GM18861 (cell line): ENCODE measurements around the gene EXOC6B.

Source experiments
- ATAC-seq: cut with Tn5 transposase; IDR thresholded peaks from one replicate; pipeline ENCODE4 v1.9.1; 2021; ENCODE audit not compliant: unreplicated experiment

EXOC6B gene

DNA sequence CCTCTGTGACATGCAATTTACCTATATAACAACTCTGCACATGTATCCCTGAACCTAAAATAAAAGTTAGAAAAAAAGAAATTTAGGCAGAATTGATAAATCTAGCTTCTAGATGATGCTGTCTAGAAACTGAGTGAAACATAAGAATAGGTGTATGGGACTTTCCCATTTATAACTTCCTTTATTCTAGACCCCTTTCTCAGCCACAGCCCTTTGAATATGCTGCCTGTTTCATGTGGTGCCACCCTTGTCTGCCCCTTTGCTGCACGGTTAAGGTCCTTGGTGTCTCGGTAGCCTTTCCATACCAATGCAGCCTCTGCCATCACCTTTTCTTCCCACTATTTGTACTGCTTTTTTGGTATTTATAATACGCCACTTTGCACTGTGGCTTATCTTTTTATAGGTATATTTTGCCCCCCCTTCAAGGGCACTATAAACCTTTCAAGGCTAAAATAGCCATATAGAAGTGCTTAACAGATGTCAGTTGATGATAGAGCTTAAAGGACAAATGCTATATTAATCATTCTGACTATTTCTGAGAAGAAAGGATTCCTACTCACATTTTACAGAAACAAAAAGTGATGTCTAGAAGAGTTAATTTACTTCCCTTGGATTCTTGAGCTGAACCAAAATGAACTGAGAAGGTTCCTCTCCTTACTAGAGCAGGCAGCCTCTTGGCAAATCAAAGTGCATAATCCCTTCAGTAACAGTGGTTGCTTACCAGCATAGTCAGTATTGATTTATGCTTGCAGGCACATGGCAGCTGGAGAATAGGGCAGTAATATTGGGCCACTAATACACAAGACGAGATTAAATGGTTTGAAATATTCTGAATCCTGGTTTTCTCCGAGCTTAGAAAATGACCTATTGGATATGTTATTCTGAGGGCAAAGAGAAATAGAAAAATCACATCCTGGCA is 590.1 kb downstream of the EXOC6B start:
- no peak for ATAC-seq

DNA sequence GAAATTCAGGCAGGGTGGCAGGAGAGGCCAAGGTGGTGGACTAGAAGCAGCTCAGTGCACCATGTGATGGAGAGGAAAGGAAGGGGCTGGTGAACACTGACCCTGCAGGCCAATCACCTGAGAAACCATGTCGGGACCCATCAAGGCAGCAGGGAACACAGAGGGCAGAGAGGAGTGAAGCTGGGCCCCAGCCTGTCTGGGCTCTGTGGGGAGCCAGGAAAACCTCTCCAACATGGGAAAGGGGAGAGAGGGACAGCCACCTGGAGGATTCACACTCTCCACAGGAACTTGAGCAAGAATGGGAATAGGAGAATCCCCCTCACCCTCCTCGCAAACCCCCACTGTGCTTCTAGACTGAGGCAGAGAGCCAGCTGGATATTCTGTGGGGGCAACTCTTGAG is 592.6 kb downstream of the EXOC6B start:
- ATAC-seq: no peak

DNA sequence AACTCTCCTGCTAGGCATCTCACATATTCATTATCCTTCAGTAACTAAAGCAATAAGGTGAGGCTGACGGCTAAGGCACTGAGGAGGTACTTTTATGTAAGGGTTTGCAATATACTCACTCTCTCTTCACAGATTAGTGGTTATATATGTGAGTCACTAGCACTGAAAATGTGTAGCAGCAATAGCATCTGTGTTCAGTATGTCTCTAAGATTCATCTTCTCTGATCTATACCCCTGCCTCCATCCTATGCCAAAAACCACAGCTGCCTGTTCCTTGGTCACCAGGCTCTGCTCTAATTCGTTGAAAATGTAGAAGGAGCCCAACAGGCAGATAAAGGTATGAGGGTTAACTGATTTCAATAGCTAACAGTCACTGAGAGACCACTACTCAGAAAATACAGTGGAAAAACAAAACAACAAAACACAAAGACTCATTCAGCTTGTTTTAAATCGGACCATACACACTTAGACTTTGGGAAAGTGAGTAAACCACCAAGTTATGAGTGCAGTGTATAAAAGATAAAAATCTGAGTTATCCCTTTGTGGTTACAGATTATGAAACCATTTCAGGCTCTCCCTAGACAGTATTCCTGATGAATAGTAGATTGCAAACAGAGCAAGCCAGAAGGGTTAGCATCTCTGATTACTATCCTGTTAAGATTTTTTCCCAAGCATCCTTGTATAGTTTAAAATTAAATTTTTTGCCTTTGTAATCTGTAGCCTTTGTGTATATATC is 602.8 kb downstream of the EXOC6B start:
- no peak for ATAC-seq

DNA sequence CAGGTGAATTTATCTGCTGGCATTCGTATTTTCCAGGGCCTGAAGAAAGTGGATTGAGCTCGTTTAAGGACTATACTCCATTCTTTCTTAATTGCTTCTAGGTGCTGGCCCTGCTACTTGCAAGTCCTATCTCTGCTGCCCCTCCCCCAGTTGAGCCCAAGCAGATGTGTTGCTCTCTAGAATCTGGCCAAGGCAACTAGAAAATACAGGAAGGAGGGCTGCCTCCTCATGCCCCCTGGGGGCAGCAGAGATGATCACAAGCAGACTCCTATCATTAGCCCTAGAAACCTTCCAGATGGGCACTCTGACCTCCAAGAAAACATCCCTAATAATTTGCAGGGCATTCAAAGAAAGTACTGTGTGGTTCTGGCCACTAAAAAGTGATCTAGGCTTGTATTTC is 605.7 kb downstream of the EXOC6B start:
- no peak for ATAC-seq

DNA sequence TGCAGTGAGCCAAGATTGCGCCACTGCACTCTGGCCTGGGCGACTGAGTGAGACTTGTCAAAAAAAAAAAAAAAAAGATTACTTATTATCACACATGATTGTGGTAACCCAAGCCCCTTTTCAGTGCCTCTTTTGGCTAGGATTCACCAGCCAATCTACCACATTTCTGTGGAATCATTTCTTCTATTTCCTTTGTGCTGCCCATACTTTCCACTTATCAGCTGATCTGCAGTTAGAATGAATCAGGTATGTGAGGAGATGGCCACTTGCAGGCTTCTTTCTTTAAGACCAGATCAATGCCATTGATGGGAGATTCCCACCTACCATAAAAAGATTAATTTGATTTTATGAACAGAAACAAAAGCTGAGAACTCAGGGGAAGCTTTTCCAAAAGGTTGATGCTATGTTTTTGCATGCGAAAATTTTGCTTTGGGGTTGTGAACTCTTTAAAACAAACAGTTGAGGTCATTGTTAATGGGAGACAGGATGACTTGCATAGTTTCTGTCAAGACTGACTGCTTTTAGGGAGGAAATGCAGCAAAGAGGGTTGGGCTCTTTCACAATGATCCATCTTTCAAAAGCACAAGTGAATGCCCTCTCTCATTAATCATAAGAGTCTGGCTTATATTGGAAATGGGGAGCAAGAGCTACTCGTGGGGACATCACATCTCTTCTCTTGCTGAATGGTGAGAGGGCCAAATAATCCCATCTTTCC is 611.2 kb downstream of the EXOC6B start:
- no peak for ATAC-seq

DNA sequence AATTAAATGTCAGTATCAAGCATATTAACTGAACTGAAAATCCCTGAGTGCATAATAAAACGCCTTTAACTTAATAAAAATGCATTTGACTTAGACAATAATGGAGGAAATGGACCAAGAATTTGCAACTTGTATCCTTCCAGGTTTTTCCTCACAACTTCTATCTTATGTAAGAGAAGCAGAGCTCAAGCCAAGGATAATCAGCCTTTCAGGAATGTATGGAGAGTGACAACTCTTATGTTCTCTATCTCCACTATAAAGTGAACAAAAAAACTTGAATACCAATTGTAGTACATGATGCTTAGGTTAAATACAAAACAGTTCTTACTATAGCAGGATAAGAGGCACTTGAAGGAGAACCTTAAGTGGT is 613.4 kb downstream of the EXOC6B start:
- ATAC-seq: no peak

DNA sequence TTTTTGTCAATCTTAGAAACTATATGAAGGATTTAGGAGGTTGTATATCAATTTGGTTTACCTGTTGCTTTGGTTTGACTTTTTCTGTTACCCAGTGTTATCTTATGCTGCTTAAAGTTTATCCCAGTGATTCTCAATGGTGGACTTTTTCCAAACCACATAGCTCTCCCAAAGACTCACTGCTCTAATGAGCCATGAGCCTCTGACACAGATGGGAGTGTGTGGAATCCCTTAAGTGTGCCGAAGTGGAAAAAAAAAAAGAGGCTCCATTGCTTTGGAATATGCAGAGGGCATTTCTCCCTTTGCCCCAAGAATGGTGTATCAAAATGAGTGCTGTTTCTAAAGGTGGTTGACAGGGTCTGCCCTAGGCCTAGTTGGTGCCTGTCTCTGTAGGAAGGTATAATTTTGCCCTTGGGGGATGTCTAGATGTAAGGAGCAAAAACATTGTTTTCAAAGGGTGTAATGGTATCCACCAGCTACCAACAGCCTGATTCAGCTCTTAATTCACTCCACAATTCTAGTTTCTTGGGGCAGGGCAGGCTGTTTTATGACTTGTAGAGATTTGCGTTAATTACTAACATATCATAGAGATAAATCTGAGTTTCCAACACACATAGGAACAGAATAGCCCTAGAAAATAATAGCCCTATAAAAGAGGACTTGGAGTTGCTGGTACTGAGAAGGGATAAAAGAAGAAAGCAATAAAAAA is 613.9 kb downstream of the EXOC6B start:
- no peak for ATAC-seq

DNA sequence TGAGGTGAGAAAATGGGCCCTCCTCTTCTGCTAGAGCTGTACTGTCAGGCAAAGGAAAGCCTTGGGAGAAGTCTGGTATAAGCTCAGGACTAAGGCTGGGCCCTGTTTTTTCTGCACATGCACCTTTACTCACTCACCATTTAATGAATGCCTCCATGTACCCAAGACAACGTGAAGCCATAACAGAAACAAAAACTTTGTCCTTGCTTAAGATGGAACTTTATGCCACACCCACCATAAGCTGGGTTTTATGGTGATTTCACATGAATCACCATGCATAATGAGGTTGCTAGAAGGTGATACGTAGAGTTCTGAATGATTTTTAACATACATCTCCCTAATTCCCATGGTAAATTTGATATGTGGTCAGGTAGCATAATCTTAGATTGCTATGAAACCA is 614.5 kb downstream of the EXOC6B start:
- ATAC-seq: no peak

DNA sequence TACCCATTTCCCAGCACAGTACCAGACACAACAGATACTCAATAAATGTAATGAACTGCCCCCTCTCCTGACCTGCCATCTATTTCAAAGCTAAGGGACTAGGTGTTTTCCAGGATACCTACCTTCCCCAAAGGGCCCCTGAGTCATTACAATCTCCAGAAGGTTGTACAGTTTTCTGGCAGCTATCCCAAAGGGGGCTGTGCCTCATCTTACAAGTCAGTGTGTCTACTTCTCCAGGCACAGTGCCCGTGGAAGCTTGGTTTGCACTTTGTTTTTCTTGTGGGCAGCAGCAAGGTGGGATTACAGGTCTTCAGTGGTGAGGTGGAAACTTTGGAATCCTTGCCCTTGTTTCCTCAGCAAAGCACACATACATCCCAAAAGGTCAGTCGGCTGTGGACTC is 615.4 kb downstream of the EXOC6B start:
- no peak for ATAC-seq

DNA sequence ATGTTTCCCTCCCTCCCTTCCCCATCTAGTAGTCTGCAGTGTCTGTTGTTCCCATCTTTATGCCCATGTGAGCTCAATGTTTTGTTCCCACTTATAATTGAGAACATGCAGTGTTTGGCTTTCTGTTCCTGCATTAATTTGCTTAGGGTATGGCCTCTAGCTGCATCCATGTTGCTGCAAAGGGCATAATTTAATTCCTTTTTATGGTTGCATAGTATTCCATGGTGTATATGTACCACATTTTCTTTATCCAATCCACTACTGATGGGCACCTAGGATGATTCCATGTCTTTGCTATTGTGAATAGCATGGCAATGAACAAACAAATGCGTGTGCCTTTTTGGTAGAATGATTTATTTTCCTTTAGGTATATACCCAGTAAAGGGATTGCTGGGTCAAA is 617.6 kb downstream of the EXOC6B start:
- ATAC-seq: no peak

DNA sequence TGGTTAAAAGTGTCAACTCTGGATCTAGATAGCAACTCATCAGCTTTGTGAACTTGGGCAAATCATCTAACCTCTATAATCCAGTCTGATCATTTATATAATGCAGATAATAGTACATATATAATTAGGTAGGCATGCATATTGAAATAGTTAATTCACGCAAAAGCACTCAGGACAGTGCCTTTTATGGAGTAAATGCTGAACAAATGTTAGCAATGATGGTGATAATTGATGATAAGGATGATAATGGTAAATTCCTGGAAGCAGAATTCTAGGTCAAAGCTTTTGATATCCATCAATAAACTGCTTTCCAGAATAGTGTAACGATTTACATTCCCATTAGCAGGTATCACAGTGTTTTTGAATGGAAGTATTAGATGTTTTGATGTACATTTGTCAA is 618.5 kb downstream of the EXOC6B start:
- ATAC-seq: no peak

DNA sequence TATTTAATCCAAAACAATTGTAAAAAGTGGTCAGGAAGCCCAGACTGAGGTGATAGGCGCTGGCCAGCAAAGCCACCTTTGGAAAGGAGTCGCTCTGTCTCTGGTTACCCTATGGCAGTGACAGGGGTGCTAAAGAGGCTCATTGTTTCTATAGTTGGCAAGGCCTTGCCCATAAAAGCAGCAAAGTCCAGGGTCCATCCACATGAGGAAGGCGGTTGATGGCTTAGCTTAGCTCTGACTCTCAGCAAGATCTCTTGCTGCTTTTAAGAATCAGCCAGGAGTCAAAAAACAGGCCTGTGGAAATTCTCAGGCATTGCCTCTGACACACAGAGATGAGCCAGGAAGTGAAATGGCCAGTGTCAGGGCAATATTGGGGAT is 620.3 kb downstream of the EXOC6B start:
- no peak for ATAC-seq

DNA sequence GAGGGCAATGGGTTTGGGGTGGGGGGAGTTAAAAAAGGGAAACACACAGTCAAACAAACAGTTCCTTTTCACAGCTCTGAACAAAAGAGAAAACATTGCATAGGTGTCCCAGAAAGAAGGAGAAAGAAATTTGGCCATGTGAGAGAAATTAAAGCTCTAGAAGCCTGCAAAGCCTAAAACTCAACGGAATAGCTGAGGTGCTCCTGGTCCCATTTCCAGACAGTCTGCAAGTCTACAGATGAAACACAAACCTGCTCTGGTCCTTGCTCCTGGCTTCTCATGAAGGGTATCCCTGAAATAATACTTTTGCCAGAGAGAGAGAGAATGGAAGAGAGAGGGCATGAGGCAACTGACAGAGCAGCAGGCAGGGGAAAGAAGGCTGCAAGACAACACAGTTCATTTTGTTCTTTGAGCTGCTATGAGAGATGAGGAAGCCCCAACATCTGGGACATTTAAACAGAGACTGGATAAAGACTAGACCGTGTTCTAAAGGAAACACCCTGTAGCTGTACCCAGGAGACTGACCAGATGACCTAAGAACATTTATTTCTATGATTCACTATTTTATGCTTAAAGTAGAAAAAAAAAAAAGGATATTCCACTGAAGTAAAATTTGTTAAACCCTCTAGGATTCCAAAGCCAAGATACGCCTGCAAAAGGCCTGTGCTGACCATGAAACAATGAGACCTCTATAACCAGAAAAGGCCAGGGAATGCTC is 620.9 kb downstream of the EXOC6B start:
- ATAC-seq: no peak

DNA sequence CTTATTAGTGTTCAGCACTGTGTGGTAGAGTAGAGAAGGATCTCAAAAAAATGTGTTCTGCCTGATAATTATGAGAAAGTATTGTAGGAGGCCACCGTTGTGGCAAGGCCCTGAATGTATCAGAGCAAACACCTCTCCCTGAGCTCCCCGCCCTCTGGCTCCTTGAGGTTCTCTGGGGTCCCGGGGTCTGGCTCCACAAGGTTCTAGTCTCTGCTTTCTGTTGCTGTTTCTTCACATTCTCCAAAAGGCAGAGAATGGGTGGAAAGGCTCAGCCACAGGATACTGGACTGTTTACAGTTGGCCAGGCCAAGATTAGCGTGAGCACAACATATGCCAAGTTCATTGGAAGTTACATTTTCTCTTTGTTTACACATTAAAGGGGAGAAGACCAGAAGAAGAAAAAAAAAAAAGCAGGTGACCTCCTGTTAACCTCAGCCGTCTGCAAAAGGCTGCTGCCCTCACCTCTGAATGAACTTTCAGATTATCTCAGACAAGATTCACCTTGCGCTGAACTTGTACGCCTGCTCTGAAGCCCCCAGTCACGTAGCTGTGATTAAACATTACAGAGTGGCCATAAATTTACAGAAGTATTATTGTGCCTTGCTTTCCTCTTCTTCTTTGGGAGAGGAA is 621.6 kb downstream of the EXOC6B start:
- no peak for ATAC-seq

DNA sequence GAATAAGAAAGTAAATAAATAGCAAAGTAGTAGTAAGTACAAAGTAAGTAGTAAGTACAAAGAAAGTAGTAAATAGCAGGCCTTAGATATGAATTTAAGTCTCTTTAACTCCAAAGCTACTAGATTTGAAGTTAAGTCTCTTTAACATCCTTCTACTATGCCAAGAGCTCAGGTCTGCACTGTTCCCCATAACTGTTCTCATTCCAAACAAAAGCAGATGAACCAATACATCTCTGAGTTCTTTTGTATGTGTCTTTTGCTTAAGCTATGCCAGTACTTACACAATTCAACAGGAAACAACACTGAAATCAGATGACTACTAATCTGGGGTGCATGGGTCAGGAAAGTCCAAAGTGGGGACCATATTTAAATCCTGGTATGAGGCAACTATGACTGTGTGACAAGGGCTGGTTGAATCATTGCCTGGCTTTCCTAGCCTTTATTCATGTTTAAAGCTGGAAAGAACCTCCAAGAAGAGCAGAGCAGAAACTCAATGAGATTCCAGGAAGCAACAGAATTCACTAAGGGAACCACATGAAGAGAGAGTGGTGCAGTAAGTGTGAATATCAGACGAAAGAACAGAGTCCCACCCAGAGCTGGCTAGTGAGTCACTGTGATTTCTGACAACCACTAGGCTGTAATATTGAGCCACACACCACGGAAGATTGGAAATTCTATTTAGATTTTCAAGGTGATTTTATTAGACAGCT is 627.1 kb downstream of the EXOC6B start:
- ATAC-seq: no peak

DNA sequence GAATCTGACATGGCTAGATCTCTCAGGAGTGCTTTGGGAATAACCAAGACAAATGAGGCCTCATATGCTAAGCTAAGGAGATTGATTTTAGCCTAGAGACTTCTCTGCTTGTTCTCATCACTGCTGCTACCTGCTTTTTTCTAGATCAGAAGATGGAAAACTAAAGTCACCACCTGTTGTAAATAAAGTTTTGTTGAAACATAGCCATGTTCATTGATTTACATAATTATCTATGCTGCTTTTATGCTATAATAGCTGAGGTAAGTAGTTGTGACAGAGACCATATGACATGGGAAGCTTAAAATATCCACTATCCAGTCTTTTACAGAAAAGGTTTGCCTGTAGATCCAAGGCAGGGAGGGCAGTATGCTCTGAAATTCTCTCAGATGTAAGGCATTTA is 632.1 kb downstream of the EXOC6B start:
- no peak for ATAC-seq

DNA sequence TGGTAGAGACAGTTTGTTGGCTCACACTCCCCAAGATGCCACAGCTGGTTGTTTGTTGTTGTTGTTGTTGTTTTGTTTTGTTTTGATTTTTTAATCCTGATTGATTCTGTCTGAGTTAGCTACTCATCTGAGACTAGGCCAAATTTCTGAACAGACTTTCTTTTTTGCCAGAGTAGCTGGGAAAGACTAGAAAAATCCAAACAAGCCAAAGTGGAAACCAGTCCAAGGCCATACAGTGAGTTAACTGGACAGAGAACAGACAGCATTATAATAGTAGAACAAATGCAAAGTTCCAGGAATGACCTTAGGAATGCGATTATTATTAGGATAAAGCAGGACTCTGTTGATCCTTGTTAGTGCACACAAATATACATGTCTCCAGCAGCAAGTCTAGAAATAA is 634.4 kb downstream of the EXOC6B start:
- ATAC-seq: no peak

DNA sequence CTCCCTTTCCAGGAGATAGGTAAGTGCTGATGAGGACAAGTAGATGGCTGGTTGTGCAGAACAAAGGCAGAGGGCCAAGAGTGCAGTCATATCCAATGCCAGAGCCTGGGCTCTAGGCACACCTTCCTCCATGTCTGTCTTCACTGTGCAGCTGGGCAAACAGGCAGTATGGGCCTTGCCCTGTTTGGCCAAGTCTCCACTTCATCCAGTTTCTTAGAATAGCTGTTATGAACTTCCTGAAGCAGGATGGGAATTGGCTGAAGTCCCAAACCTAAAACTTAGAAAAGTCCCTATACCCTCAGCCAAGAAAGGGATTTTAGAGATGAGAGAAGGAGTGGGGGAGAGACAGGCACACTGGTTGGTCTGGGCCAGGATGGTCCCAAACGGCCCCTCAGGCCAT is 640.6 kb downstream of the EXOC6B start:
- no peak for ATAC-seq

DNA sequence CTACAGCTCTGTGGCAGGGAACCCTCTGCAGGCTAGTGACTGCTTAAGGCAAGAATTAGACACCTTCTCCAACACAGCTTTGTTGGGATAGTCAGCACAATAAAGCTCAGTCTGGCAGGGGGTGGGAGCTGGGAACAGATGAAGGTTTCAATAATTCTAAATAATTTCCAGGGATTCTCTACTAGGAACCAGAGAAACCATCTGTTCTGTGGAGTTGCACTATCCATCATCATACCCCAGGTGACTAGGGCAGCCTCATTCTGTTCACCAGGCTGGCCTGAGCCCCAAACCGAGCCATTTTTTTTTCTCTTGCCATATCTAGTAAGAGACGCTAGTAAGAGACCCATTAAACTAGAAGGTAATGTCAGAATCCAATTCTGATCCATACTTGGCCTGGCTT is 642.4 kb downstream of the EXOC6B start:
- no peak for ATAC-seq

DNA sequence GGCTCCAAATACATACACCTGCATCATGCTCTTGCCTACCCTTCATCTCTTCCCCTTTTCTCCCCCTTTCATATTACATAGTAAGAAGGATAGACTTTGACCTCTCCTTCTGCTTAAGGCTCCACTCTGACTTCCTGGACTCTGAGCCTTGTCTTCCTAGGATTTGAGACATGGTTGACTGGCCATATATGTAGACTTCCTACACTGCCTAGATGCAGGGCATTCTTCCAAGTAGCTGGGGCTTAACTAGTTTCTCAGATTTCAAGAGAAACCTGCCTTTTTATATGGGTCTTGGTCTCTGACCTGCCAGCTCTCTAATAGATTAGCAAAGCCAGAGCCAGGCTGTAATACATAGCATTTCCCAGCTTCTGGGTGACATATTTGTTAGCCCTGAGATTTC is 642.8 kb downstream of the EXOC6B start:
- ATAC-seq: no peak
